Measurements from ENCODE around the gene LRRC8A.

GRCh38 chr9:128841694-128842492 is 40.0 kb upstream of the LRRC8A start:
- no peak for TF ChIP-seq POLR2A (IDR thresholded peaks at IDR 0.05)
- TF ChIP-seq, protein P1, sequence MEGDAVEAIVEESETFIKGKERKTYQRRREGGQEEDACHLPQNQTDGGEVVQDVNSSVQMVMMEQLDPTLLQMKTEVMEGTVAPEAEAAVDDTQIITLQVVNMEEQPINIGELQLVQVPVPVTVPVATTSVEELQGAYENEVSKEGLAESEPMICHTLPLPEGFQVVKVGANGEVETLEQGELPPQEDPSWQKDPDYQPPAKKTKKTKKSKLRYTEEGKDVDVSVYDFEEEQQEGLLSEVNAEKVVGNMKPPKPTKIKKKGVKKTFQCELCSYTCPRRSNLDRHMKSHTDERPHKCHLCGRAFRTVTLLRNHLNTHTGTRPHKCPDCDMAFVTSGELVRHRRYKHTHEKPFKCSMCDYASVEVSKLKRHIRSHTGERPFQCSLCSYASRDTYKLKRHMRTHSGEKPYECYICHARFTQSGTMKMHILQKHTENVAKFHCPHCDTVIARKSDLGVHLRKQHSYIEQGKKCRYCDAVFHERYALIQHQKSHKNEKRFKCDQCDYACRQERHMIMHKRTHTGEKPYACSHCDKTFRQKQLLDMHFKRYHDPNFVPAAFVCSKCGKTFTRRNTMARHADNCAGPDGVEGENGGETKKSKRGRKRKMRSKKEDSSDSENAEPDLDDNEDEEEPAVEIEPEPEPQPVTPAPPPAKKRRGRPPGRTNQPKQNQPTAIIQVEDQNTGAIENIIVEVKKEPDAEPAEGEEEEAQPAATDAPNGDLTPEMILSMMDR (IDR thresholded peaks at IDR 0.05): no peak

Data from heart left ventricle (tissue), 13 donors.